ENCODE data around the gene ULK4.

DNA sequence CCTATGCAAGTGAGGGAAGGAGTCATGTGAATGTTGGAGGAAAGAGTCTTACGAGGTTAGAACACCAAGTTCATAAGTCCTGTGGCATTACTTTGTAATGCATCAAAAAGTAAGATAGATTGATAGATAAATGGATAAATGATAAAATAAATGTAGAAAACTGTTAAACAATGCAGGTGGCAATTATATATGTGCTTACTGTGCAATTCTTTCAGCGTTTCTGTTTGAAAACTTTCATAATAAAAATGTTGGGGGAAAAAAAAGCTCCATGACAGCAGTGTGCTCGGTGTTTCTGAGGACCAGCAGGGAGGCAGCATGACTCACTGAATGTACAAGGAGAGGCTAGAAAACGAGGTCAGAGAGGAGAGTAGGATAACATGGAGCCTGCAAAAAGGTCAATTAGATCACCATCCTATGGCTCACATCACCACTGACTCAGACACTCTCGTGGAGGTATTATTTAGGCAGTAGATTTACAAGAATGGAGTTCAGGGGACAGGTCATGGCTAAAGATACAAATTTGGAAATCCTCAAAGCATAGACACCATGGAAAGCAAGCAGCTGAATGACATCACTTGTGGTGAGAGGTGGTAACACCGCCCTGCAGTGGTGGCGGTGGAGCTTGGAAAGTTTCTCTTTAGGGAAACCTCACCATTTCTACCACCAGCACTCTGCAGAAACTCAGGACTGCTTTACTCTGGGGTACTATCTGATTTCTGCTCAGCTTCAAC lies 542.8 kb downstream of the ULK4 start:
- TF ChIP-seq, protein P1, sequence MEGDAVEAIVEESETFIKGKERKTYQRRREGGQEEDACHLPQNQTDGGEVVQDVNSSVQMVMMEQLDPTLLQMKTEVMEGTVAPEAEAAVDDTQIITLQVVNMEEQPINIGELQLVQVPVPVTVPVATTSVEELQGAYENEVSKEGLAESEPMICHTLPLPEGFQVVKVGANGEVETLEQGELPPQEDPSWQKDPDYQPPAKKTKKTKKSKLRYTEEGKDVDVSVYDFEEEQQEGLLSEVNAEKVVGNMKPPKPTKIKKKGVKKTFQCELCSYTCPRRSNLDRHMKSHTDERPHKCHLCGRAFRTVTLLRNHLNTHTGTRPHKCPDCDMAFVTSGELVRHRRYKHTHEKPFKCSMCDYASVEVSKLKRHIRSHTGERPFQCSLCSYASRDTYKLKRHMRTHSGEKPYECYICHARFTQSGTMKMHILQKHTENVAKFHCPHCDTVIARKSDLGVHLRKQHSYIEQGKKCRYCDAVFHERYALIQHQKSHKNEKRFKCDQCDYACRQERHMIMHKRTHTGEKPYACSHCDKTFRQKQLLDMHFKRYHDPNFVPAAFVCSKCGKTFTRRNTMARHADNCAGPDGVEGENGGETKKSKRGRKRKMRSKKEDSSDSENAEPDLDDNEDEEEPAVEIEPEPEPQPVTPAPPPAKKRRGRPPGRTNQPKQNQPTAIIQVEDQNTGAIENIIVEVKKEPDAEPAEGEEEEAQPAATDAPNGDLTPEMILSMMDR (IDR thresholded peaks at IDR 0.05; ENCODE audit: control extremely low read depth in 1 of 3, insufficient read depth in 1 of 3, low read depth in 1 of 3, low read length in 3 of 3): peak in 2 of 3 experiments; percentile 27 to 37; a peak in 2 of 4 replicates
- TF ChIP-seq ZNF274 (IDR thresholded peaks at IDR 0.05; ENCODE audit: borderline replicate concordance, extremely low read depth, low read length) (no peak), EZH2 (IDR thresholded peaks at IDR 0.05; ENCODE audit: low read depth, low read length, severe bottlenecking) (no peak), MAFK (IDR thresholded peaks at IDR 0.05; ENCODE audit: low read depth, low read length) (no peak), HDAC2 (IDR thresholded peaks at IDR 0.05; ENCODE audit: borderline replicate concordance in 1 of 2, low read depth in 2 of 2, low read length in 2 of 2) (no peak), POLR2A (IDR thresholded peaks at IDR 0.05; ENCODE audit: control extremely low read depth in 1 of 2, low read depth in 2 of 2, low read length in 2 of 2) (no peak)
- TF ChIP-seq, protein P2, sequence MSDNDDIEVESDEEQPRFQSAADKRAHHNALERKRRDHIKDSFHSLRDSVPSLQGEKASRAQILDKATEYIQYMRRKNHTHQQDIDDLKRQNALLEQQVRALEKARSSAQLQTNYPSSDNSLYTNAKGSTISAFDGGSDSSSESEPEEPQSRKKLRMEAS (IDR thresholded peaks at IDR 0.05): no peak

Measured in H1 (cell line).